SH-SY5Y (cell line): ENCODE measurements around the gene CEACAM20.

Experiments
- GATA2 ChIP-seq: IDR thresholded peaks from 2 replicates; pipeline ENCODE4 v1.6.1; 2011; ENCODE audit warnings: mild to moderate bottlenecking, low read depth, low read length
- GATA3 ChIP-seq: IDR thresholded peaks from 2 replicates; pipeline ENCODE4 v1.6.1; 2011; ENCODE audit warnings: low read depth, mild to moderate bottlenecking, low read length, moderate library complexity

DNA sequence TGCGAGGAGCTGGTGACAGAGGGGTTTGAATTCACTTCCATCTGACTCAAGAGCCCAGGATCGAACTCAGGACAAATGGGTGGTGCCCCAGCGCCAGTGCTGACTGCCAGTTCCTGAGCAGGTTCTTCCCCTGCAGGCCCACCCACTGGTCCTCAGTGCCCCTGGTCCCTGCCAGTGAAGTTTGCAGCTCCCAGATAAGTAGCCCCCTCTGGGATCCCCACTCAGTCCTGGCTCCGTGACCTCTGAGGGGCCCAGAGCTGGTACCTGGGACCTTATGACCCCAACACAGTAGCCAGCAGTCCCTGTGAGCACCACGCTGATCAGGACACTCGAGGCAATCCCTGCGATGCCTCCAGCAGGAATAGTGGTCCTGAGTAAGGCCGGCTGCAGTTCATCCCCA is 11.3 kb upstream of the CEACAM20 start:
- TF ChIP-seq GATA2 (no peak), GATA3 (no peak)
